NT2/D1 (cell line): ENCODE measurements around the gene DPP6.

Experiments used
- DNase-seq: peaks from one replicate; pipeline ENCODE4 v3.0.0-alpha.2; 2011; ENCODE audit warnings: low read depth, low spot score
- H3K27me3 ChIP-seq: 2 replicates; pipeline ENCODE4 v1.6.0; 2011; ENCODE audit warnings: mild to moderate bottlenecking; ENCODE audit not compliant: insufficient read length, insufficient read depth
- H3K36me3 ChIP-seq: 2 replicates; pipeline ENCODE4 v1.6.1; 2011; ENCODE audit warnings: mild to moderate bottlenecking, low read length, mixed read lengths; ENCODE audit not compliant: insufficient read depth, insufficient read length
- H3K4me1 ChIP-seq: 2 replicates; pipeline ENCODE4 v1.5.1; 2011; ENCODE audit not compliant: insufficient read depth, insufficient read length
- H3K4me3 ChIP-seq: 2 replicates; pipeline ENCODE4 v1.5.1; 2011; ENCODE audit warnings: low read depth; ENCODE audit not compliant: insufficient read length
- H3K9ac ChIP-seq: 2 replicates; pipeline ENCODE4 v1.6.0; 2011; ENCODE audit warnings: low read depth; ENCODE audit not compliant: insufficient read length
- H3K9me3 ChIP-seq: 2 replicates; pipeline ENCODE4 v1.5.1; 2011; ENCODE audit warnings: mild to moderate bottlenecking, low read length; ENCODE audit not compliant: insufficient read depth
- SUZ12 ChIP-seq: IDR thresholded peaks from 2 replicates; pipeline ENCODE4 v1.6.1; 2011; ENCODE audit not compliant: insufficient read length, insufficient read depth; ENCODE audit errors: extremely low read depth
- YY1 ChIP-seq: IDR thresholded peaks from 2 replicates; pipeline ENCODE4 v1.6.1; 2011; ENCODE audit not compliant: insufficient read length, insufficient read depth
- ZNF274 ChIP-seq: IDR thresholded peaks from 2 replicates; pipeline ENCODE4 v1.6.1; 2011; ENCODE audit warnings: mild to moderate bottlenecking, low read depth, low read length

DPP6 gene

DNA sequence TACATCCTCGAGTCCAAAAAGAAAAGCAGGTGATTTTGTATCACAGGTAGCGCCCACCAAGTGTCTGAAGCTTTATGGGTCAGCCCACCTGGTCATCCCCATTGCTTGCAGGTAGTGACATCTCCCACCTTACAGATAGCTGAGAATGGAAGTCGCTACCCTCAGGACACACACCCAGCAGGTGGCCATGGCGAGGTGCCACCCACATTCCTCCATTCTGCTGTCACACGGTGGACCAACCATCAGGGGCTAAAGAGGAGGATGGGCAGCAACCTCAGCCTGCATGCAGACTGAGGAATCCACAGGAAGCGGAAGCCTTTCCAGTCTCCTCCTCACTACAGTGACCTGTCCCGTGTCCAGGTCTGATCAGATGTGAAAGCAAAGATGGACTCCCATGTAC, 787.9 kb downstream of the DPP6 start:
- no peak for TF ChIP-seq SUZ12
- no peak for TF ChIP-seq YY1
- TF ChIP-seq ZNF274, result no peak
- no peak overlapping the region for H3K4me3 ChIP-seq
- no peaks in the 10 kb centered on the region for H3K9me3 ChIP-seq
- no peak for DNase-seq
- H3K4me1 ChIP-seq, result no peaks in the 10 kb centered on the region
- no peaks in the 10 kb centered on the region for H3K36me3 ChIP-seq
- H3K27me3 ChIP-seq, result no peaks in the 10 kb centered on the region
- H3K9ac ChIP-seq, result no peak overlapping the region

- TF ChIP-seq YY1, result no peak
- TF ChIP-seq SUZ12, result no peak
- no peak for TF ChIP-seq ZNF274
- H3K4me1 ChIP-seq, result no peaks in the 10 kb centered on the region
- no peaks in the 10 kb centered on the region for H3K36me3 ChIP-seq
- H3K9ac ChIP-seq, result no peak overlapping the region
- H3K4me3 ChIP-seq, result no peak overlapping the region
- no peak for DNase-seq
- no peaks in the 10 kb centered on the region for H3K9me3 ChIP-seq
- no peaks in the 10 kb centered on the region for H3K27me3 ChIP-seq
These were observed 789.6 kb downstream of the DPP6 start for GRCh38 chr7:154841731-154842331.

- no peak for DNase-seq
- H3K4me1 ChIP-seq, result no peaks in the 10 kb centered on the region
- TF ChIP-seq ZNF274 (no peak), YY1 (no peak), SUZ12 (no peak)
- no peak overlapping the region for H3K4me3 ChIP-seq
- H3K36me3 ChIP-seq, result no peaks in the 10 kb centered on the region
- no peak overlapping the region for H3K9ac ChIP-seq
- no peaks in the 10 kb centered on the region for H3K9me3 ChIP-seq
- no peaks in the 10 kb centered on the region for H3K27me3 ChIP-seq
These were observed 790.4 kb downstream of the DPP6 start for GRCh38 chr7:154842591-154842990.

- Histone ChIP-seq H3K4me3 (no peak overlapping the region), H3K36me3 (no peaks in the 10 kb centered on the region), H3K9ac (no peak overlapping the region), H3K27me3 (no peaks in the 10 kb centered on the region), H3K9me3 (no peaks in the 10 kb centered on the region), H3K4me1 (no peaks in the 10 kb centered on the region)
- TF ChIP-seq ZNF274 (no peak), SUZ12 (no peak), YY1 (no peak)
- DNase-seq, result no peak
These were observed 791.6 kb downstream of the DPP6 start for GRCh38 chr7:154843670-154844237.

GRCh38 chr7:154844499-154844898, 792.3 kb downstream of the DPP6 start:
- TF ChIP-seq SUZ12 (no peak), YY1 (no peak), ZNF274 (no peak)
- H3K4me1 ChIP-seq, result no peaks in the 10 kb centered on the region
- no peak for DNase-seq
- H3K36me3 ChIP-seq, result no peaks in the 10 kb centered on the region
- no peaks in the 10 kb centered on the region for H3K27me3 ChIP-seq
- no peaks in the 10 kb centered on the region for H3K9me3 ChIP-seq
- H3K9ac ChIP-seq, result no peak overlapping the region
- no peak overlapping the region for H3K4me3 ChIP-seq

GRCh38 chr7:154844955-154845354, 792.8 kb downstream of the DPP6 start:
- DNase-seq, result no peak

GRCh38 chr7:154848464-154848863, 796.3 kb downstream of the DPP6 start:
- no peak for TF ChIP-seq SUZ12
- TF ChIP-seq ZNF274, result no peak
- TF ChIP-seq YY1, result no peak
- no peaks in the 10 kb centered on the region for H3K4me1 ChIP-seq
- H3K36me3 ChIP-seq, result no peaks in the 10 kb centered on the region
- DNase-seq, result no peak
- peaks cover 30% of the 10 kb centered on the region for H3K9me3 ChIP-seq
- no peak overlapping the region for H3K4me3 ChIP-seq
- no peak overlapping the region for H3K9ac ChIP-seq
- no peaks in the 10 kb centered on the region for H3K27me3 ChIP-seq

More at GRCh38 chr7:154844955-154845354, 792.8 kb downstream of the DPP6 start:
- Histone ChIP-seq H3K9ac (no peak overlapping the region), H3K9me3 (no peaks in the 10 kb centered on the region), H3K4me3 (no peak overlapping the region), H3K4me1 (no peaks in the 10 kb centered on the region), H3K27me3 (no peaks in the 10 kb centered on the region), H3K36me3 (no peaks in the 10 kb centered on the region)
- TF ChIP-seq YY1 (no peak), SUZ12 (no peak), ZNF274 (no peak)

- Histone ChIP-seq H3K4me1 (peaks cover 1% of the 10 kb centered on the region), H3K36me3 (no peaks in the 10 kb centered on the region), H3K9ac (no peak overlapping the region), H3K9me3 (peaks cover 30% of the 10 kb centered on the region), H3K27me3 (no peaks in the 10 kb centered on the region), H3K4me3 (no peak overlapping the region)
- TF ChIP-seq YY1 (no peak), ZNF274 (no peak), SUZ12 (no peak)
- no peak for DNase-seq
These were observed 800.0 kb downstream of the DPP6 start for GRCh38 chr7:154852205-154852604.
